Activated B cell treated with CpG ODN at 0.5 μM for 24 hours (primary cell): ENCODE data around the gene C17orf107. TPM values are rescaled to one million over a fixed set of nuclear protein-coding genes. Genes with fewer than 3 reads are reported as not detected.

Experiments
- ATAC-seq: fragments of 200-7000 bp; cut with Tn5 transposase; one replicate; pipeline ENCODE4 v1.10.0; 2021; ENCODE audit warnings: low read depth, mild to moderate bottlenecking, moderate library complexity
- CTCF ChIA-PET: fragments of 350-600 bp; sonication (Branson Sonifier 250); formaldehyde crosslinking; loops from one replicate; lab custom pipeline; 2021; ENCODE audit warnings: antibody characterized with exemption; lab: Charles Lee
- POLR2A ChIA-PET: fragments of 350-600 bp; sonication (Branson Sonifier 250); formaldehyde crosslinking; loops from one replicate; lab custom pipeline; 2021; ENCODE audit warnings: antibody characterized with exemption; lab: Charles Lee
- DNase-seq: peaks from one replicate; pipeline ENCODE4 v3.0.0; 2022
- H3K27ac Mint-ChIP-seq: one replicate; pipeline ENCODE4 v1.8.0; 2020; ENCODE audit warnings: mixed read lengths
- H3K27me3 Mint-ChIP-seq: one replicate; pipeline ENCODE4 v1.8.0; 2021; ENCODE audit warnings: mixed read lengths
- H3K36me3 Mint-ChIP-seq: one replicate; pipeline ENCODE4 v1.8.0; 2021; ENCODE audit warnings: low read depth, mixed read lengths
- H3K4me1 Mint-ChIP-seq: one replicate; pipeline ENCODE4 v1.8.0; 2021; ENCODE audit warnings: mixed read lengths
- H3K4me3 Mint-ChIP-seq: one replicate; pipeline ENCODE4 v1.8.0; 2020; ENCODE audit warnings: mild to moderate bottlenecking, mixed read lengths
- H3K9me3 Mint-ChIP-seq: one replicate; pipeline ENCODE4 v1.8.0; 2020; ENCODE audit warnings: mixed read lengths
- intact Hi-C: fragments of 100-400 bp; cut with micrococcal nuclease; formaldehyde crosslinking; loops from one replicate; pipeline ENCODE4 v1.15.1; 2024
- total RNA-seq: library from RNA; stranded (reverse); gene quantifications from 2 replicates; pipeline ENCODE4 v1.2.3, GENCODE V29; 2022
- TF ChIP-seq, protein P1 (sequence below): fragments of 200-600 bp; IDR thresholded peaks from one replicate; pipeline ENCODE4 v1.8.0; 2022; ENCODE audit warnings: antibody characterized with exemption, mild to moderate bottlenecking

The C17orf107 gene
- total RNA-seq, 1 donor from 2014 or later: 1.8 TPM

DNA sequence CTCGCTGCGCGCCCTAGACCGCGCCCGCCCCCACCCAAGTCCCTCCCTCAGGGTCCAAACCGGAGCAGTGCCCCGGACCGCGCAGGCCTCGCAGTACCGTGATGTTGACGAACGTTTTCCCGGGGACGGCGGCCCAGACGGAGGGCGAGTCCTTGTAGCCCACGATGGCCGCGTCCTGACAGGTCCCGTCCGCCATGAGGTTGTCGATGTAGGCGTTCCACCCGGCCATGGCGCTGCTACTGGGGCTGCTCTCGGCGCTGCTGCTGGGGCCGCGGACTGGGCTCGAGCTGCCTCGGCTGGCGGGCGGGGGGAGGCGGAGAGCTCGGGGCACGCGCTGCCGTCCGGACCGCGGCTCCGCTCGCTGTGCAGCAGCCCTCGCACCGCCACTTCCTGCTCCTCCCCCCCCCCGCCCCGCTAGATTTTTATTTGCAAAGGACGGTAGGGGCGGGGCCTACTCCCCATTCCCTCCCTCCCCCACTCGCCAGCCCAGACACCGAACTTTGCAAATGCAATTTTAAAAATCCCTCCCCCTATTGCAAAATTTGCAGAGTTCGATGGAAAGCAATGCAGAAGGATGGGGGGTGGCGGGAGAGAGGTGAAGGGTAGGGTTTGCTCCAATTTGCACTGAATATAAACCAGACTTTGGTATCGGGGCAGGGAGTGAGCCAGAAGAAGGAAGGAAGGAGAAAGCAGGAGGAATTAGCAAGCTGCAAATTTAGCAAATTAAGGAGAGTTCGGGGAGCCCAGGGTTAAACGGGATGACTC is 49.0 kb downstream of the C17orf107 start, which contains the start of gene PFN1:
Gene PFN1 (minus strand): TSS at position 365 of the 765 bp plus-strand sequence. CDS start 136 bp downstream, at position 229.
- TF ChIP-seq, protein P1, sequence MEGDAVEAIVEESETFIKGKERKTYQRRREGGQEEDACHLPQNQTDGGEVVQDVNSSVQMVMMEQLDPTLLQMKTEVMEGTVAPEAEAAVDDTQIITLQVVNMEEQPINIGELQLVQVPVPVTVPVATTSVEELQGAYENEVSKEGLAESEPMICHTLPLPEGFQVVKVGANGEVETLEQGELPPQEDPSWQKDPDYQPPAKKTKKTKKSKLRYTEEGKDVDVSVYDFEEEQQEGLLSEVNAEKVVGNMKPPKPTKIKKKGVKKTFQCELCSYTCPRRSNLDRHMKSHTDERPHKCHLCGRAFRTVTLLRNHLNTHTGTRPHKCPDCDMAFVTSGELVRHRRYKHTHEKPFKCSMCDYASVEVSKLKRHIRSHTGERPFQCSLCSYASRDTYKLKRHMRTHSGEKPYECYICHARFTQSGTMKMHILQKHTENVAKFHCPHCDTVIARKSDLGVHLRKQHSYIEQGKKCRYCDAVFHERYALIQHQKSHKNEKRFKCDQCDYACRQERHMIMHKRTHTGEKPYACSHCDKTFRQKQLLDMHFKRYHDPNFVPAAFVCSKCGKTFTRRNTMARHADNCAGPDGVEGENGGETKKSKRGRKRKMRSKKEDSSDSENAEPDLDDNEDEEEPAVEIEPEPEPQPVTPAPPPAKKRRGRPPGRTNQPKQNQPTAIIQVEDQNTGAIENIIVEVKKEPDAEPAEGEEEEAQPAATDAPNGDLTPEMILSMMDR: no peak
- Mint-ChIP-seq H3K27me3 (peaks cover 2% of the 10 kb centered on the region), H3K9me3 (no peaks in the 10 kb centered on the region), H3K27ac (peak within 1 kb of the TSS; percentile 100), H3K36me3 (peaks cover 39% of the 10 kb centered on the region), H3K4me3 (peak within 1 kb of the TSS; percentile 100), H3K4me1 (peaks cover 50% of the 10 kb centered on the region)
- ATAC-seq (peak; percentile 54), DNase-seq (peak; percentile 74)
- intact Hi-C loops: loop anchor here (2.0 to 10.0 kb wide), 9 partner anchors 40 to 1036 kb away; partner anchors contain the start of genes ARRB2, ATP2A3, MED11 and NUP88
- ChIA-PET POLR2A (interaction anchor here (0.6 to 12.1 kb wide), 24 partner anchors 9 to 1302 kb away, joined by 3 to 391 read pairs (median 6); partner anchors contain the start of genes ARRB2, CAMTA2, CHRNE and CYB5D2), CTCF (interaction anchor here (0.8 to 1.6 kb wide), 5 partner anchors 8 to 39 kb away, joined by 3 to 5 read pairs (median 3); partner anchors contain the start of genes CAMTA2, RNF167, SLC25A11 and SPAG7)

DNA sequence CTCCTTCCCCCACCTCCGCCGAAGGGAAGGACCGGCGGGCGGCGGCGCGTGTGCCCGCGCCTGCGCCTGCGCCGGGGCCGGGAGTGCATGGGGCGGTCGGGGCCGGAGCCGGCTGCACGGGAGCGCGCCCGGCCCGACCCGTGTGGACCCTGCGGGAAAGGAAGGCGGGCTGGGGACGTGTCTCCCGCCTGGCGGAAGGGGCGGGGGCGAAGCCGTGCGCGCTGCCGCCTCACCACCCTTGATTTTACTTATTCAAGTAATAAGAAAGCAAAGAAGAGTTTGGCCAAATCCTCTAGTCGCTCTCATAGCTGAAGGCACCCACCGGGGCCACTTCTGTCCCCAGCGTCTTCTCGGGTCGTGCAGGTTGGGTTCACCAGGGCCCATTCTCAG is 49.6 kb downstream of the C17orf107 start:
- intact Hi-C loops: loop anchor here (1.0 to 10.0 kb wide), 13 partner anchors 9 to 1037 kb away; partner anchors contain the start of genes ARRB2, ATP2A3, CAMTA2 and INCA1
- H3K4me3 Mint-ChIP-seq: peak overlapping the region; percentile 100
- peak; percentile 74 for DNase-seq
- H3K4me1 Mint-ChIP-seq: peaks cover 44% of the 10 kb centered on the region
- peak; percentile 45 for ATAC-seq
- CTCF ChIA-PET: interaction anchor here (0.8 to 1.5 kb wide), 4 partner anchors 9 to 40 kb away, joined by 3 to 5 read pairs (median 4); partner anchors contain the start of genes CAMTA2, RNF167, SLC25A11 and SPAG7
- TF ChIP-seq, protein P1: no peak
- peaks cover 38% of the 10 kb centered on the region for H3K36me3 Mint-ChIP-seq
- H3K27ac Mint-ChIP-seq: peak overlapping the region; percentile 100
- peaks cover 2% of the 10 kb centered on the region for H3K27me3 Mint-ChIP-seq
- no peaks in the 10 kb centered on the region for H3K9me3 Mint-ChIP-seq
- POLR2A ChIA-PET: interaction anchor here (0.6 to 12.1 kb wide), 20 partner anchors 9 to 1303 kb away, joined by 3 to 391 read pairs (median 8); partner anchors contain the start of genes ARRB2, CAMTA2, CHRNE and CYB5D2

DNA sequence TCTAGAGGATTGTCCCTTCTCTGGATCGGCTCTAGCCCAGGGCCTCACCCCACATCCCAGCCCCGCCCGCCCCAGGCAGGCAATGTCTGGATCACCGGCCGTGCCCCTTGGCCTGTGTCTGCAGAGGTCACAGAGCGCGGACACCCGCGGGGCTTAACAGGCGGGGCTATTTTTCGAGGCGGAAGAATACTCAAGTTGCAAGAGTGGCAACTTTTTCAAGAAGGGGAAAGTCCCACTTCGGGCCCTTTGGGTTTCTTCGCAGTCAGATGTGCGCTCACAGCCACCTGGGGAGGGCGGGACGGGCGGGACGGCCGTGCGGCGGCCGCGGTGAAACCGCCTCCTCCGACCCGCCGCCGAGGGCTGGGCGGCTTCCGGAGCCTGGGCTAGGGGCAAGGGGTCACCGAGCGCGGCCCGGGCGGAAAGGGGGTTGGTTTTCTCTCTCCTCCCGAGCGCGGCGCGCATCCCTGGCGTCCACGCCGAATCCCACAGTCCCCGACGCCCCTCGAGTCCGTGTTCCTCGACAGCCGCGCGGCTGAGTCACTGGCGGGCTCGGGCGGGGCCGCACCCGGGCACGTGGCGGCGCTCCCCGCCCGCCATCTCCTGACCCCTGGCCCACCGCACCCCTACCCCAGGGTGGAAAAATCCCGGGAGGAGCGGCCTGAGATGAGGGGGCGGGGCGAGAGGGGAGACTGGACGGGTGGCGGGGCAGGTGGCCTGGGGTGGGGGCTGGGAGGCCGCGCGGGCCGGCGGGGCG is 50.2 kb downstream of the C17orf107 start:
- Mint-ChIP-seq H3K27me3 (peaks cover 2% of the 10 kb centered on the region), H3K27ac (peak overlapping the region; percentile 100), H3K36me3 (peaks cover 32% of the 10 kb centered on the region), H3K4me1 (peaks cover 38% of the 10 kb centered on the region), H3K4me3 (peak overlapping the region; percentile 100), H3K9me3 (no peaks in the 10 kb centered on the region)
- peak; percentile 36 for ATAC-seq
- TF ChIP-seq, protein P1: no peak
- intact Hi-C loops: loop anchor here (1.0 to 10.0 kb wide), 13 partner anchors 9 to 1037 kb away; partner anchors contain the start of genes ARRB2, ATP2A3, CAMTA2 and INCA1
- POLR2A ChIA-PET: interaction anchor here (1.0 to 12.1 kb wide), 15 partner anchors 8 to 129 kb away, joined by 3 to 391 read pairs (median 9); partner anchors contain the start of genes CAMTA2, GP1BA, INCA1 and KIF1C
- CTCF ChIA-PET: interaction anchor here (1.4 to 1.5 kb wide), 2 partner anchors 10 to 18 kb away, joined by 3 to 4 read pairs; partner anchors contain the start of genes RNF167, SLC25A11 and SPAG7
- peak; percentile 80 for DNase-seq

DNA sequence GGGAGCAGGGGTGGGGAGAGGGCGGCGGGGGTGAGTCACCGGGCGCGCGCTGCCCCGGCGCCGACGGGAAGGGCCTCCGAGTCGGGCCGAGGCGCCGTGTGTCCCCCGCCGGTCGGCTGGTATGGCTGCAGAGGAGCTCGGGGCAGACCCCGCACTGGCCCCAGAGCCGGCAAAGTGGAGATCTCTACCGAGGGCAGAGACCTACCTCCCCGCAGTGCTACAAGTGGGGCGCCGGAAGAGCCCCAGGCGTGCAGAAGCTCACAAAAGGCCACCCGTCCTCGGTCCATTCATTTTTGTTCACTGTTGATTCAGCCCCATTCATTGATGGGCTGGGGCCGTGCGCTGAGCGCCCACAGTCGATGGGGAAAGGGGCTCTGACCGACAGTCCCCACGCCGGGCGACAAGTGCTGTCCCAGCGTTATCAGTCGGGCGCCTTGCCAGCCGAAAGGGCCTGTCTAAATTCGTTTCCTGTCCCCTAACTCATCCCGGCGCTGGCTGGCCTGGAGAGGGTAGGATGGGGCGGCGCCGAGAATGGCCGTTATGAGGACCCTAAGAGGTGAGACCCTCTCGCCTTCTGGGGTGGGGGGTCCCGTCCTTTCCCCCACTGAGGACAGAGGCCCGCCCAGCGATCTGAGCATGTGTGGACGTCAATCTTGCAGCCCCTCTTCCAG is 50.9 kb downstream of the C17orf107 start:
- Mint-ChIP-seq H3K4me1 (peaks cover 31% of the 10 kb centered on the region), H3K27me3 (peaks cover 2% of the 10 kb centered on the region), H3K4me3 (peak overlapping the region; percentile 81), H3K27ac (peak overlapping the region; percentile 86), H3K9me3 (no peaks in the 10 kb centered on the region), H3K36me3 (peaks cover 25% of the 10 kb centered on the region)
- ChIA-PET CTCF (interaction anchor here (2.0 kb wide), 1 partner anchor 37 kb away, joined by 6 read pairs; the partner anchor contains the start of gene CAMTA2), POLR2A (interaction anchor here (0.6 to 12.1 kb wide), 9 partner anchors 8 to 264 kb away, joined by 3 to 391 read pairs (median 4); partner anchors contain the start of genes CAMTA2, INCA1, KIF1C and RNF167)
- intact Hi-C loops: no loop called here
- TF ChIP-seq, protein P1: no peak
- no peak for DNase-seq
- ATAC-seq: peak; percentile 8
